Right lobe of liver (tissue), 4 donors: ENCODE data around the gene ARMC9.

Source experiments
- POLR2A ChIP-seq: fragments of 450-650 bp; IDR thresholded peaks from one replicate; pipeline ENCODE4 v1.6.1; 2017; ENCODE audit warnings: antibody characterized with exemption, mild to moderate bottlenecking
- TF ChIP-seq, protein P1 (sequence below), 4 donors: fragments of 200-600 bp in 3 of 4; fragments of 450-650 bp in 1 of 4; IDR thresholded peaks; one replicate each; pipeline versions ENCODE4 v1.5.1 to v1.8.0; 2016 to 2022; ENCODE audit warnings: antibody characterized with exemption in 4 of 4, mild to moderate bottlenecking in 2 of 4
- donor health status: DM: no; HTN: no; CAD: no.
- donor health status: DM: no; HTN: no; CAD: no.
- donor health status: DM: no; HTN: yes; CAD: no.

DNA sequence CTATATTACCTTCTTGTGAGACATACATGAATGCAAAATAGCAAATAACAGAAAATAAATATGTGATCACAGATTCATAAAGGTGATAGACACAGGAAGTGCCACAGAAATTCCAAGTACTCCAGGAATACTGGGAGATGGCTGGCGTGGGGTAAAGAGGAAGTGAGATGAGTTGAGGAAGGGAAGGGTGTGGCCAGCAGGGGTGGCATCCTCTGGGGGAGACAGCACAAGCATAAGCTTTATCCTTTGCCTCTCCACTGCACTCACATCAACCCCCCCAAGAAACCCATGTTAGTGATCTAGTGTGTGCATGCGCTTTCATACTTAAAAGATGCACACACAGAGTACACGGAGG, 102.3 kb downstream of the ARMC9 start:
- TF ChIP-seq, protein P1, sequence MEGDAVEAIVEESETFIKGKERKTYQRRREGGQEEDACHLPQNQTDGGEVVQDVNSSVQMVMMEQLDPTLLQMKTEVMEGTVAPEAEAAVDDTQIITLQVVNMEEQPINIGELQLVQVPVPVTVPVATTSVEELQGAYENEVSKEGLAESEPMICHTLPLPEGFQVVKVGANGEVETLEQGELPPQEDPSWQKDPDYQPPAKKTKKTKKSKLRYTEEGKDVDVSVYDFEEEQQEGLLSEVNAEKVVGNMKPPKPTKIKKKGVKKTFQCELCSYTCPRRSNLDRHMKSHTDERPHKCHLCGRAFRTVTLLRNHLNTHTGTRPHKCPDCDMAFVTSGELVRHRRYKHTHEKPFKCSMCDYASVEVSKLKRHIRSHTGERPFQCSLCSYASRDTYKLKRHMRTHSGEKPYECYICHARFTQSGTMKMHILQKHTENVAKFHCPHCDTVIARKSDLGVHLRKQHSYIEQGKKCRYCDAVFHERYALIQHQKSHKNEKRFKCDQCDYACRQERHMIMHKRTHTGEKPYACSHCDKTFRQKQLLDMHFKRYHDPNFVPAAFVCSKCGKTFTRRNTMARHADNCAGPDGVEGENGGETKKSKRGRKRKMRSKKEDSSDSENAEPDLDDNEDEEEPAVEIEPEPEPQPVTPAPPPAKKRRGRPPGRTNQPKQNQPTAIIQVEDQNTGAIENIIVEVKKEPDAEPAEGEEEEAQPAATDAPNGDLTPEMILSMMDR (IDR thresholded peaks at IDR 0.05), result no peak
- TF ChIP-seq POLR2A, result no peak
